HG03432 (cell line): ENCODE results near the gene PLA2G12B.
"Not testable (repeated sequence)": the region's sequence is repeated elsewhere in the genome, so short reads cannot be mapped to it uniquely, and the experiment has no call there.

Experiments
- ATAC-seq: cut with Tn5 transposase; IDR thresholded peaks from one replicate; pipeline ENCODE4 v1.9.1; 2021; ENCODE audit warnings: mild to moderate bottlenecking, moderate library complexity; ENCODE audit not compliant: unreplicated experiment

The PLA2G12B gene, protein sequence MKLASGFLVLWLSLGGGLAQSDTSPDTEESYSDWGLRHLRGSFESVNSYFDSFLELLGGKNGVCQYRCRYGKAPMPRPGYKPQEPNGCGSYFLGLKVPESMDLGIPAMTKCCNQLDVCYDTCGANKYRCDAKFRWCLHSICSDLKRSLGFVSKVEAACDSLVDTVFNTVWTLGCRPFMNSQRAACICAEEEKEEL

DNA sequence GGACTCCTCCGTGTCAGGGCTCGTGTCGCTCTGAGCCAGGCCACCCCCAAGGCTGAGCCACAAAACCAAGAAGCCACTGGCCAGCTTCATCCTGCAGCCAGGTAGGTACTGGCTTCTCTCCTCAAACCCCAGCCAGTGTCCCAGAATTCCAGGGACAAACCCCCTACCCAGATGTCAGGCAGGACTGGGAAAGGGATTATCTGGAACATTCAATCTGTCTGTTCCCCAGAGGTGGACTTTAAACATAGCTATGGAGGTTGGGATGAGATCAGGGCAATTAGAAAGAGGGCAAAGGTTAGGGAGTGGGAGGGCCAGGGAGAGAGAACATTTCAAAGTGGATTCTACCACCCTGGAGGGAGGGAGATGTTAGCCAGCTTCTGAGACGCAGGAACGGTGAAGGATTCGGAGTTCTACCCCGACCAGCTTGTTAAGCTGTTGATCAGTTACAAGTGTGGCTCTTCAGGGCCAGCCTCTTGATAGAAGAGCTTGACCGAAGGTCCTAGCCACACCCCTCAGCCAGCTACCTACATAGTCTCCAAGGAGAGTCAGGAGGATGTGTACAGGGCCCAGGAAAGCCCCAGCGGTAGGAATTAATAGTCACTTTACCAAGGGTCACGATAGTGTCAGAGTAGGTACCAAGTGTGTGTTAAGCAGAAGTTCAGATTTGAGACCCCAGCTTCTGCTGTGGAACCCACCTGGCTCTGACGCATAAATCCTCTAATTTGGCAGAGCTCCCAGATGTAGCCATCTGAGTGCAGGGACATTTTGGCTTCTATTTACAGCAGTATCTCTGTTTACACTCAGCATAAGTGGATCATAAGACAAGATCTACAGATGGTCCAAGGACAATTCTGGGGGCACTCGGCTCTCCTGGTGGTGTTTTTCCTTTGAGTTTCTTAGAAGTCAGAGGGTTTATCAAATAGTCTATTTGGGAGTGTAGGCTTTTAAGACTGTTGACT lies at the start of gene PLA2G12B:
Gene PLA2G12B, minus strand, starts transcription at position 211 of the 959 bp plus-strand sequence. Its CDS starts 121 bp downstream, at position 90.
- ATAC-seq: no peak

DNA sequence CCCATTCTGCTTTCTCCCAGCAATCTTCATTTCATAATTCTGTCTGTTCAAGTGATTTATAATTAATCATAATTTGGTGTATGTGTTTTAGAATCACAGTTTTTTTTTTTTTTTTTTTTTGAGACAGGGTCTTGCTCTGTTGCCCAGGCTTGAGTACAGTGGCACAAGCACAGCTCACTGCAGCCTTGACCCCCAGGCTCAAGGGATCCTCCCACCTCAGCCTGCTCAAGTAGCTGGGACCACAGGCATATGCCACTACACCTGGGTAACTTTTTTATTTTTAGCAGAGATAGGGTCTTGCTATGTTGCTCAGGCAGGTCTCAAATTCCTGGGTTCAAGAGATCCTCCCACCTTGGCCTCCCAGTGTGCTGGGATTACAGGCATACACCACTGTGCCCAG lies 49.2 kb upstream of the PLA2G12B start:
- no peak for ATAC-seq

DNA sequence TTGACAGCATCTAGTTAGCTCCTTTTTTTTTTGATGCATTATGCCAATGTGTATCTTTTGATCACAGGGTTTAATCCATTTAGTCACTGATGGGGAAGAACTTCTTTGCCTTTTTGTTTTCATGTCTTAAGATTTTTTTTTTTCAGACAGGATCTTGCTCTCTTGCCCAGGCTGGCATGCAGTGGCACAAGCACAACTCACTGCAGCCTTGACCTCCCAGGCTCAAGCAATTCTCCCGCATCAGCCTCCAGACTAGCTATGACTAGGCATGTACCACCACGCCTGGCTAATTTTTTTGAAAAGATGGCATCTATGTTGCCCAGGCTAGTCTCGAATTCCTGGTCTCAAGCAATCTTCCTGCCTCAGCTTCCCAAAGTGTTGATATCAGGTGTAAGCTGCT lies 46.4 kb upstream of the PLA2G12B start:
- ATAC-seq: no peak

DNA sequence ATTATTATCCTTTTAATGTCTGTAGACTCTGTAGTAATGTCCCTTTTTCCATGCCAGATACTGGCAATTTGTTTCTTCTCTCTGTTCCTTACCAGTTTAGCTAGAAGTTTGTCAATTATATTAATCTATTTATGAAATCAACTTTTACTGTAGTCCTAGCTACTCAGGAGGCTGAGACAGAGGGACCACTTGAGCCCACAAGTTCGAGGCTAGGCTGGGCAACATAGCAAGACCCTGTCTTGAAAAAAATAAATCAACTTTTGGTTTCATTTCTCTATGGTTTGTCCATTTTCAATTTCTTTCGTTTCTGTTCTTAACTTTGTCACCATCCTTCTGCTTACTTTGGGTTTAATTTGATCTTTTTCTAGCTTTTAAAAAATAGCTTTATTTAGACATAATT lies 42.5 kb upstream of the PLA2G12B start:
- no peak for ATAC-seq

DNA sequence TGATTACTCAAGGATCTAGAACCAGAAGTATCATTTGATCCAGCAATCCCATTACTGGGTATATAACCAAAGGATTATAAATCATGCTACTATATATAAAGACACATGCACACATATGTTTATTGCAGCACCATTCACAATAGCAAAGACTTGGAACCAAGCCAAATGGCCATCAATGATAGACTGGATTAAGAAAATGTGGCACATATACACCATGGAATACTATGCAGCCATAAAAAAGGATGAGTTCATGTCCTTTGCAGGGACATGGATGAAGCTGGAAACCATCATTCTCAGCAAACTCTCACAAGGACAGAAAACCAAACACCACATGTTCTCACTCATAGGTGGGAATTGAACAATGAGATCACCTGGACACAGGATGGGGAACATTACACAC lies 40.9 kb upstream of the PLA2G12B start:
- ATAC-seq: not testable (repeated sequence)

DNA sequence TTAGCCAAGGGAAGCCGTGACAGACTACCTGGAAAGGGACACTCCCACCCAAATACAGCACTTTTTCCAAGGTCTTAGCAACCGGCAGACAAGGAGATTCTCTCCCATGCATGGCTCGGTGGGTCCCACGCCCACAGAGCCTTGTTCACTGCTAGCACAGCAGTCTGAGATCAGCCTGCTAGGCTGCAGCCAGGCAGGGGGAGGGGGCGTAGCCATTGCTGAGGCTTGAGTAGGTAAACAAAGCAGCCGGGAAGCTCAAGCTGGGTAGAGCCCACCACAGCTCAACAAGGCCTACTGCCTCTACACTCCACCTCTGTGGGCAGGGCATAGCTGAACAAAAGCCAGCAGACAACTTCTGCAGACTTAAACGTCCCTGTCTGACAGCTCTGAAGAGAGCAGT lies 35.2 kb upstream of the PLA2G12B start:
- not testable (repeated sequence) for ATAC-seq

DNA sequence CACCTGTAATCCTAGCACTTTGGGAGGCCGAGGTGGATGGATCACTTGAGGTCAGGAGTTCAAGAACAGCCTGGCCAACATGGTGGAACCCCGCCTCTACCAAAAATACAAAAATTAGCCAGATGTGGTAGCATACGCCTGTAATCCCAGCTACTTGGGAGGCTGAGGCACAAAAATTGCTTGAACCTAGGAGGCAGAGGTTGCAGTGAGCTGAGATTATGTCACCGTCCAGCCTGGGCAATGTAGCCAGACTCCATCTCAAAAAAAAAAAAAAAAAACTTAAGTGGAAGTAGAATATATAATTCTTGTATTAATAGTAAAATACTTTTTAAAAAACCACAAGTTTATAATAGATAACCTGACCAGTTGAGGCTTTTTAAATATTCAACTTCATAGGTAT lies 30.0 kb upstream of the PLA2G12B start:
- ATAC-seq: not testable (repeated sequence)

DNA sequence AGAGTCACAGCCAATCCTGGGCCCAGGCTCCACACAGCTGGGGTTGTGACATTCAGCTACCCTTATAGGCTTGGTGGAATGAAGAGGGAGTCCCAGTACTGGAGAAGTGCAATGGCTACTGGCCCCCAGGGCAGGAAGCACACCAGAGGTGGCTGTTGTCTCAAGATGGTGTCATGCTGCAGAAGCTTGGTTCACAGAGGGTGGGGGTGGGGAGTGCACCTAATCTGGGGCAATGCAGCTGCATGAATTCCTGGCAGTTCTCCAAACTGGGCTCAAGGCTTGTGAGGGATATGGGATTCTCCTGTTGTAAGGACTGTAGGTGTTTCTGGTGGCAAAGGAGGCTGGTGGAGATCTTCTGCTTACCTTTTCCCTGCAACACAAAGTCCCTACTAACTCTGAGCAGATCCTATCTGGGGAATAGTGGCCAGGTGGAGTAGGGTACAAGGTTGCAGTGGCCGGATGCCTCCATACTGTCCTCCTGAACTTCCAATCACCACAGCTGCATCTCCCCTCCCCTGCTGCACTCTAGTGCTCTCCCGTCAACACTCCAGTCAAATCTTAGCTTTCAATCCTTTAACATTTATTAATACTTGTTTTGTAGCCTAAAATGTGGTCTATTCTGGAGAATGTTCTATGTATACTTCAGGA lies 27.4 kb upstream of the PLA2G12B start:
- ATAC-seq: no peak

DNA sequence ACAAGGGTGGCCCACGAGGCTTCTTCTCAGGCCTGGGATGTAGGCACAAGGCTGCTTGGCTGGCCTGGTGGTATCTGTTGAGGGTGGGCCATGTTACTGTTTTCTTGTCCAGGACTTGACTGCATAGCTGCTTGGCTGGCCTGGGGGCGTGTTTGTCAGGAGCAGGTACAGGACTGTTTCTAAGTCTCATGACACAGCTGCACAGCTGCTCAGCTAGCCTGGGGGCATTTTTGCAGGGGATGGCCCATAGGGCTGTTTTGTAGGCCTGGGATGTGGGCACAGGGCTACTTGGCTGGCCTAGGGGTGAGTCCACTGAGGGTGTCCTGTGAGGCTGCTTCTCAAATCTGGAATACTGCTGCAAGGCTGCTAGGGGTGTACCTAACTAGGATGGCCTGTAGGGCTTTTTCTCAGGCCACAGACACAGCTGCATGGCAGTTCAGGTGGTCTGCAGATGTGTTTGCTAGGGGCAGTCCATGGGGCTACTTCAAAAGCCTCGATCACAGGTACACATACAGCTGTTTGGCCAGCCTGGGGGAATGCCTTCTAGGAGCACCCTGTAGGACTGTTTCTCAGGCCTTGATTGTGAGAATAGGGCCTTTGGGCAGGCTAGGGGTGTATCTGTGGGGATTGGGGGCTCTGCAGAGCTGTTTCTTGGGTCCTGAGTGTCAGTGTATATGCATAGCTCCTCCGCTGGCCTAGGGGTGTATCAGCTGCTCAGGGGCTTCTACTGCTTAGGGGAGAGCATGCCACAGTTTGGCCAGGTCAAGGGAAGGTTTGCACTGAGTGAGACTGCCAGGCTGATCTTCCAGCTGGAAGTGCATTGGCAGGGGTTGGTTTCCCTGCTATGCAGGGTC lies 26.6 kb upstream of the PLA2G12B start:
- ATAC-seq: no peak

DNA sequence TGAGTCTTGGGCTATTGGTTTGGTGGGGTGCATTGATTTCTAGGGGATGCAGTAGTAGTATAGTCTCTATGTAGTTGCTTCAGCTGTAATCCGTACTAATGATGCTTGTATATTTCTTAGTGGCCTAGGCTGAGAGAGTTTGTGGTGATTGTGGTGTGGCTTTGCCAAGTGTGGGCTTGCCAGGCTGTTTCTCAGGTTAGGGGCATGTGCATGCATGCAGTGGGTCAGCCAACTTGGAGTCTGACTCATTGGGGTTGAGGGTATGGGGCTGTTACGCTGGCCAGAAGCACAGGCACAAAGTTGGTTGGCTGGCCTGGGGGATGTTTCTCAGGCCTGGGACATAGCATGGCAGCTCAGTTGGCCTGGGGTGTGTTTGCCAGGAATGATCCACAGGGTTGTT lies 25.7 kb upstream of the PLA2G12B start:
- ATAC-seq: no peak

DNA sequence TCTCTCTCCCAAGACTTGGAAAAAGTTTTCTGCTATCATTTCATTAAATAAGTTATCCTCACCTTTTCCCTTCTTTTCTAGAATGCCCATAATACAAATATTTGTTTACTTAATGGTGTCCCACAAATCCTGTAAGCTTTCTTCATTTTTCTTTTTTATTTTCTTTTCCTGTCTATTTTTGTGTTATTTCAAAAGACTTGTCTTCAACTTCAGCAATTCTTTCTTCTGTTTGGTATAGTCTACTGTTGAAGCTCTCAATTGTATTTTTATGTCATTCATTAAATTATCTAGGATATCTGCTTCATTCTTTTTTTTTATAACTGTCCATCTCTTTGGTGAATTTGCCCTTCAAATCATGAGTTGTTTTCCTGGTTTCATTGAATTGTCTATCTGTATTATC lies 25.1 kb upstream of the PLA2G12B start:
- ATAC-seq: no peak

DNA sequence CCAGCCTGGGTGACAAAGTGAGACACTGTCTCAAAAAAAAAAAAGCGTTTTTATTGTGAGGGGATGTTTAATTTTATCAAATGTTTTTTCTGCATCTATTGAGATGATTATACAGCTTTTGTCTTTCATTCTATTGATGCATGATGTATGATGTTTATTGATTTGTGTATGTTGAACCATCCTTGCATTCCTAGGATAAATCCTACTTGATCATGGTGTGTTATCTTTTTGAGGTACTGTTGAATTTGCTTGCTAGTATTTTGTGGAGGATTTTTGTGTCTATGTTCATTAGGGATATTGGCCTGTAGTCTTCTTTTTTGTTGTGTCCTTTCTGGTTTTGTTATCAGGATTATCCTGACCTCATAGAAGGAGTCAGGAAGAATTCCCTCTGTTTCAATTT lies 22.3 kb upstream of the PLA2G12B start:
- no peak for ATAC-seq

DNA sequence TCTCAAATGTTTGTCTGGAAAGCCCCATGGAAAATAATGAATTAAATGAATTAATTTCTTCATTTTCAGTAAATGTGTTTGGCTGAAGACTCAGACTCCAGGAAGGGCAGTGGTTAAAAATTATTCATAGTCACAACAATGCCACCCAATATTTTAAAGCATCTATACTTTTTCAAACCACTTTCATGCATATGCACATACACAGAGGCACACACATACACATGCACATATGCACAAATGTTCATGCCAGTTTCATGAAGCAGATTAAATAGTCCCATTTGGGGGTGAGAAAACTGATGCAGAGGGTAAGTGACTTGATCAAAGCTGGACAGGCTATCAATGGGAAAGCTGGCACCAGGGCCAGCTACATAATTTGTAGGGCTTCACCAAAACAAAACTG lies 1.4 kb upstream of the PLA2G12B start:
- no peak for ATAC-seq

DNA sequence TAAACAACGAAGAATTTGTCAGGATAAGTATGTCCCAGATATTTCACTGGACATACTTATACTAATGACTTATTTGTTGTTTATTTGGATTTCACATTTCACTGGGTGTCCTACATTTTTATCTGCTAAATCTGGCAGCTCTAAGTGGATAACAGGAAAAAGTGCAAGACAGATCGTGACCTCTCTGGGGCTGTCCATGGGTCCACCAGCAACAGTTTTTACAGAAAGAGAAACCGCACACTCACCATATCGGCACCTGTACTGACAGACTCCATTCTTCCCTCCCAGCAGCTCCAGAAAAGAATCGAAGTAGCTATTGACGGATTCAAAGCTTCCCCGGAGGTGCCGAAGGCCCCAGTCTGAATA lies 393 bp downstream of the PLA2G12B start:
- ATAC-seq: no peak

DNA sequence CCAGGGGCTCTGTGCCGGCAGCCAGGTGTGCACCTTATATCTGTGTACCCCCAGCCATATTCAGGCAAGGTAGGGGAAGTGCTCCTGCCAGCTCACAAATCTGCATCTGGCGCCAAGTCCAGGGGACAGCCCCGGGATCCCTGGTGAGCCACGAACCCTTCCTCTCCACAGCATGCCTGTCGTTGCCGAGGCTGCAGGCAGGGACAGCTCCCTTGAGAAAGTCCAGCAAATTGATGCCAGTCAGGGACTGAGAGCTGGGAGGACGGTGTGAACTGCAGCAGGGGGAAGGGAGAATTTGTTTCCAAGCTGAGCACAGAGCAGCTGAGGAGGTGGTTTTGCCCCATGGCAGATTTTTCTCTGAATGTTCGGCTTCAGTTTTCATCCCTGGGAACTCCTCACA lies 919 bp downstream of the PLA2G12B start:
- ATAC-seq: no peak

DNA sequence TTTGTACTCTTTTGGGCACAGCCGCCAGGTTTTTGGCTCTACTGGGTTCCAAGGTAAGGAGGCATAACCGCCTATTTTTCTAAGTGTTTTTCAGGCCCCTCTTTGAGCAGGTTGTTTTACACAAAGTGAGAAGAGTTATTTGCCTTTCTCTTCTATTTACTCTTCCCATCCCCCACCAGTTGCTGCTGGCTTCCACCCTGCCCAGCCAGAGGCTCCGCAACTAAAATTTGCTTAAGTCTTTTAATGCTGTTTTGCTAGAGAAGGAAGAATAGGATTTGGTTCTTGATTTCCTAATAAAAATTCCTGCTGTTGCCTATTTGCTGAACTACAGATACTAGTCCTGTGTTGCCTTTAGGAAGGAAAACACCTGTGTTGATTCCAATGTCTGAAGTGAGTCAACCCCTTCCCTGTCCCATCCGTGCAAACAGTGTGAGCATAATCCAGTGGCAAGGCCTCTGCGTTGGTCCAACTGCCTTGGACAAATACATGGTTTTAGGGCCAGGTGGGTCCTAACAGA lies 1.9 kb downstream of the PLA2G12B start:
- no peak for ATAC-seq

DNA sequence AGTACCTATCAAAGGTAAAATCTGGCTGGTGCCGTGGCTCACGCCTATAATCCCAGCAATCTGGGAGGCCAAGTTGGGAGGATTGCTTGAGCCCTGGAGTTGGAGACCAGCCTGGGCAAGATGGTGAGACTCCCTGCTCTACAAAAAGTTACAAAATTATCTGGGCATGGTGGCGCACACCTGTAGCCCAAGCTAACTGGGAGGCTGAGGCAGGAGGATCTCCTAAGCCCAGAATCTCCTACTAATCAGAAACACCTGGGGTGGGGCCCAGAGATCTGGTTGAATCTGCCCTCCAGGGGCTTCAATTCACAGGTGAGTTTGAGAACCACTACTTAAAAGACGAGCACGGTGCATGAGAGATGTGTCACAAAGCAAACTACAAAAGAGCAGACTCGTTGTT lies 2.4 kb downstream of the PLA2G12B start:
- ATAC-seq: no peak

DNA sequence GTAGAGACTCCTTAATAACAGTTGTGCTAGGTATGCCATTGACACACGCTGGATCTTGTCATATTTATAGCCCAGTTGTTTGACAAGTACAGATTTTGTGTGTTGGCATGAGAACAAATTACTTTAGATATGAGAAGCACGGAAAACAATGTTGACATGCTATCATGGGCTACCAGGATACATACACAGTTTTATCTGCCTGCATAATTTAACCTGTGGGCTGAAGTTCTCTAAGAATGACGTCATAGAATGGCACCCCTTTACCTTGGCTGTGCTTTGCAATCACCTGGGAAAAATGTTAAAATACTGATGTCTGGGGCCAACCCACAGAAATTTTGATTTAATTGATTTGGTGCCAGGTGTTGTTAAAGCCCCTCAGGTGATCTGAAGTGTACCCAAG lies 2.8 kb downstream of the PLA2G12B start:
- ATAC-seq: no peak

DNA sequence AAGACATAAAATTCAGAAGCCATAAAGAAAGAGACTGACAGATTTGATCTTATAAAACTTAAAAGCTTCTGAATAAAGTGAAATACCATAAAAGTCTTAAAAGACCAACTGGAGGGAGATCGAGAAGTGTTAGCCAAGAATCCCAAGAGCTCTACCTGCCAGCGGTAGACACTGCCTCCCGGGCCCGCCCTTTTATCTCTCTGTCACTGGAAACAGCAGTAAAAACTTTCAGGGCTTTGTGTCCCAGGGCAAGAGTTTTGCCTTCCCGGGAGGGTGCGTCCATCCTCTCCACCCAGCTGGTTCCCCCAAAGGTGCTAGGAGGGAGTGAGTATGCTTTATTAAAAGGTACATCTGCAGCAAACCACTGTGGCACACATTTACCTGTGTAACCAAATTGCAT lies 5.8 kb downstream of the PLA2G12B start:
- no peak for ATAC-seq

DNA sequence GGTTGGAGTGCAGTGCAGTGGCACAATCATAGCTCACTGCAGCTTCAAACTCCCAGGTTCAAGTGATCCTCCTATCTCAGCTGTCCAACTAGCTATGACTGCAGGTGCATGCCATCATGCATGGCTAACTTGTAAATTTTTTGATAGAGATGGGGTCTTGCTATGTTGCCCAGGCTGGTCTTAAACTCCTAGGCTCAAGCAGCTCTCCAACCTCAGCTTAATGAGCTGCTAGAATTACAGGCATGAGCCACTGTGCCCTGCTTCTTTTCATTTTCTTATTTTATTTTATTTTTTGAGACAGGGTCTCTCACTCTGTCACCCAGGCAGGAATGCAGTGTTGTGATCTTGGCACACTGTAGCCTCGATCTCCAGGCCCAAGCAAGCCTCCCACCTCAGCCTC lies 7.6 kb downstream of the PLA2G12B start:
- ATAC-seq: no peak
